Gastroesophageal sphincter (tissue), 3 donors: Measurements from ENCODE around the gene DNAAF2.

ENCODE experiments used
- EP300 ChIP-seq: sonication (generic); formaldehyde crosslinking; IDR thresholded peaks from one replicate; pipeline ENCODE4 v1.6.1; 2017; ENCODE audit warnings: antibody characterized with exemption, mild to moderate bottlenecking
- POLR2A ChIP-seq, 2 donors: fragments of 450-650 bp; IDR thresholded peaks; one replicate each; pipeline ENCODE4 v1.6.1; 2017; ENCODE audit warnings: antibody characterized with exemption in 2 of 2, mild to moderate bottlenecking in 2 of 2, moderate library complexity in 1 of 2
- TF ChIP-seq, protein P1 (sequence below), 4 experiments: fragments of 200-600 bp in 2 of 4; fragments of 450-650 bp in 2 of 4; sonication (generic) in 1 of 4; IDR thresholded peaks; one replicate each; pipeline ENCODE4 v1.5.1; 2017 to 2019; ENCODE audit warnings: antibody characterized with exemption in 4 of 4, mild to moderate bottlenecking in 2 of 4, moderate library complexity in 2 of 4

DNA sequence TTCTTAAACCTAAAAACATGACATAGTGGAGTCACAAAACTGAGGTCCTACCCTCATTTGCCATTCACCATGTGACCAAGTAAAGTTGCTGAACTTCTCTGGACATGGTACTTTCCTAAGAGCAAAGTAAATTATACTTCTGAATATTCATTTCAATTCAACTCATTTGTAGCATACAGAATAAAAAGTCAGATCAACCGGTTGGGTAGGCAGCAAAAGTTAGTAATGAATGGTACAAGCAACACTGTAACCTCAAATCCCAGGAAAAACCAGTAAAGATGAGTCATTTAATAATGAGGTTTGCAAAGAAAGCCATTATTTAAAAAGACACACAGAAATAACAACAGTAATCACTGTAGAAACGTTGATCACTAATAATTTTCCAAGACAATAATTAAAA, 44.2 kb upstream of the DNAAF2 start:
- TF ChIP-seq POLR2A (IDR thresholded peaks at IDR 0.05) = no peak
- TF ChIP-seq, protein P1, sequence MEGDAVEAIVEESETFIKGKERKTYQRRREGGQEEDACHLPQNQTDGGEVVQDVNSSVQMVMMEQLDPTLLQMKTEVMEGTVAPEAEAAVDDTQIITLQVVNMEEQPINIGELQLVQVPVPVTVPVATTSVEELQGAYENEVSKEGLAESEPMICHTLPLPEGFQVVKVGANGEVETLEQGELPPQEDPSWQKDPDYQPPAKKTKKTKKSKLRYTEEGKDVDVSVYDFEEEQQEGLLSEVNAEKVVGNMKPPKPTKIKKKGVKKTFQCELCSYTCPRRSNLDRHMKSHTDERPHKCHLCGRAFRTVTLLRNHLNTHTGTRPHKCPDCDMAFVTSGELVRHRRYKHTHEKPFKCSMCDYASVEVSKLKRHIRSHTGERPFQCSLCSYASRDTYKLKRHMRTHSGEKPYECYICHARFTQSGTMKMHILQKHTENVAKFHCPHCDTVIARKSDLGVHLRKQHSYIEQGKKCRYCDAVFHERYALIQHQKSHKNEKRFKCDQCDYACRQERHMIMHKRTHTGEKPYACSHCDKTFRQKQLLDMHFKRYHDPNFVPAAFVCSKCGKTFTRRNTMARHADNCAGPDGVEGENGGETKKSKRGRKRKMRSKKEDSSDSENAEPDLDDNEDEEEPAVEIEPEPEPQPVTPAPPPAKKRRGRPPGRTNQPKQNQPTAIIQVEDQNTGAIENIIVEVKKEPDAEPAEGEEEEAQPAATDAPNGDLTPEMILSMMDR (IDR thresholded peaks at IDR 0.05) = no peak
- no peak for TF ChIP-seq EP300
